ENCODE measurements around the gene RFTN1. TPM values are rescaled to one million over a fixed set of nuclear protein-coding genes. Genes with fewer than 3 reads are reported as not detected.

RFTN1 gene
- total and polyA plus RNA-seq, 7 donors = 9.1 to 33.1 (median 15.9) TPM

GRCh38 chr3:16379838-16380237 lies 133.7 kb downstream of the RFTN1 start:
- WGBS, 3 donors = 40 to 46% (median 44%) methylated on average over 2 of the region's 2 CpGs
- Histone ChIP-seq H3K9me3 (no peaks in the 10 kb centered on the region), H3K27ac (no peak overlapping the region), H3K4me1 (peaks cover 18% of the 10 kb centered on the region), H3K4me3 (no peak overlapping the region), H3K27me3 (ENCODE audit: insufficient read depth in 3 of 3, low read length in 2 of 3) (no peaks in the 10 kb centered on the region), H3K36me3 (ENCODE audit: insufficient read depth in 1 of 2, low read depth in 1 of 2) (no peaks in the 10 kb centered on the region)
- intact Hi-C loops (cut with DNase I) = no loop called here
- TF ChIP-seq CTCF (IDR thresholded peaks at IDR 0.05) = no peak
- ATAC-seq (no peak), DNase-seq (no peak)

GRCh38 chr3:16378920-16379319 lies 134.6 kb downstream of the RFTN1 start:
- ATAC-seq = no peak
- no peaks in the 10 kb centered on the region for H3K36me3 ChIP-seq (ENCODE audit: insufficient read depth in 1 of 2, low read depth in 1 of 2)
- H3K27ac ChIP-seq = no peak overlapping the region
- H3K27me3 ChIP-seq (ENCODE audit: insufficient read depth in 3 of 3, low read length in 2 of 3) = no peaks in the 10 kb centered on the region
- peaks cover 24% of the 10 kb centered on the region for H3K4me1 ChIP-seq
- DNase-seq = no peak
- WGBS, 3 donors = 66 to 80% (median 68%) methylated on average over 3 of the region's 3 CpGs
- intact Hi-C loops (cut with DNase I) = no loop called here
- no peak overlapping the region for H3K4me3 ChIP-seq
- no peak for TF ChIP-seq CTCF (IDR thresholded peaks at IDR 0.05)
- no peaks in the 10 kb centered on the region for H3K9me3 ChIP-seq

- DNase-seq (no peak), ATAC-seq (no peak)
- Histone ChIP-seq H3K27me3 (ENCODE audit: insufficient read depth in 3 of 3, low read length in 2 of 3) (no peaks in the 10 kb centered on the region), H3K4me3 (no peak overlapping the region), H3K9me3 (no peaks in the 10 kb centered on the region), H3K36me3 (ENCODE audit: insufficient read depth in 1 of 2, low read depth in 1 of 2) (no peaks in the 10 kb centered on the region), H3K4me1 (peaks cover 29% of the 10 kb centered on the region), H3K27ac (peak overlapping the region; percentile 60)
- TF ChIP-seq CTCF (IDR thresholded peaks at IDR 0.05) = no peak
- WGBS, 3 donors = 81 to 84% (median 83%) methylated on average over 3 of the region's 3 CpGs
- intact Hi-C loops (cut with DNase I) = no loop called here
These were observed 135.1 kb downstream of the RFTN1 start for GRCh38 chr3:16378415-16378814.

GRCh38 chr3:16377847-16378302 lies 135.6 kb downstream of the RFTN1 start:
- 25 to 44% (median 27%) methylated on average over 15 of the region's 15 CpGs for WGBS, 3 donors
- DNase-seq (no peak), ATAC-seq (peak; percentile 57 to 78 (median 68))
- Histone ChIP-seq H3K36me3 (ENCODE audit: insufficient read depth in 1 of 2, low read depth in 1 of 2) (no peaks in the 10 kb centered on the region), H3K4me1 (peaks cover 32% of the 10 kb centered on the region), H3K27me3 (ENCODE audit: insufficient read depth in 3 of 3, low read length in 2 of 3) (no peaks in the 10 kb centered on the region), H3K9me3 (no peaks in the 10 kb centered on the region), H3K27ac (peak overlapping the region; percentile 60), H3K4me3 (peak overlapping the region; percentile 48)
- TF ChIP-seq CTCF (IDR thresholded peaks at IDR 0.05) = peak; percentile 39
- intact Hi-C loops (cut with DNase I) = no loop called here

GRCh38 chr3:16377196-16377595 lies 136.3 kb downstream of the RFTN1 start:
- ATAC-seq (no peak), DNase-seq (no peak)
- 62 to 67% (median 62%) methylated on average over 5 of the region's 5 CpGs for WGBS, 3 donors
- intact Hi-C loops (cut with DNase I) = no loop called here
- H3K27ac ChIP-seq = peak overlapping the region; percentile 60
- H3K27me3 ChIP-seq (ENCODE audit: insufficient read depth in 3 of 3, low read length in 2 of 3) = no peaks in the 10 kb centered on the region
- H3K4me3 ChIP-seq = peak overlapping the region; percentile 48
- no peaks in the 10 kb centered on the region for H3K9me3 ChIP-seq
- peaks cover 36% of the 10 kb centered on the region for H3K4me1 ChIP-seq
- no peak for TF ChIP-seq CTCF (IDR thresholded peaks at IDR 0.05)
- no peaks in the 10 kb centered on the region for H3K36me3 ChIP-seq (ENCODE audit: insufficient read depth in 1 of 2, low read depth in 1 of 2)

Measured in psoas muscle (tissue), 8 donors.